ENCODE measurements around the gene GNAQ. TPM values are rescaled to one million over a fixed set of nuclear protein-coding genes. Genes with fewer than 3 reads are reported as not detected.

Gene GNAQ
- total RNA-seq, 1 experiment from 2014 or later: 28.7 TPM

GRCh38 chr9:77738932-77739331, 292.7 kb downstream of the GNAQ start:
- Histone ChIP-seq H3K9me2 (ENCODE audit: insufficient read depth) (no peaks in the 10 kb centered on the region), H3K9me3 (ENCODE audit: control insufficient read depth in 1 of 2, insufficient read depth in 1 of 2, low read depth in 1 of 2, low read length in 2 of 2) (no peaks in the 10 kb centered on the region), H3K79me2 (ENCODE audit: insufficient read depth, low read length) (no peaks in the 10 kb centered on the region), H3K27ac (ENCODE audit: low read depth, low read length) (no peak overlapping the region), H3K4me3 (replicated peaks in 1 of 2; ENCODE audit: low read depth in 1 of 2, low read length in 2 of 2) (no peak overlapping the region), H2AFZ (ENCODE audit: low read depth, low read length, poor library complexity, severe bottlenecking) (no peak overlapping the region), H4K20me1 (ENCODE audit: insufficient read depth) (no peaks in the 10 kb centered on the region), H3K27me3 (ENCODE audit: insufficient read depth, low read length) (no peaks in the 10 kb centered on the region), H3K4me2 (ENCODE audit: low read length) (no peak overlapping the region), H3K4me1 (ENCODE audit: control insufficient read depth in 1 of 2, insufficient read depth in 2 of 2, low read length in 2 of 2) (no peaks in the 10 kb centered on the region), H3K9ac (ENCODE audit: low read length) (no peak overlapping the region), H3K36me3 (ENCODE audit: control insufficient read depth in 1 of 2, insufficient read depth in 2 of 2, low read length in 2 of 2) (no peaks in the 10 kb centered on the region)
- POLR2A ChIA-PET: no interaction called here
- RAD21 ChIA-PET (ENCODE audit: low non-redundant PET in 1 of 2, low total read pairs in 2 of 2, uncharacterized antibody in 2 of 2, unreplicated experiment in 2 of 2): no interaction called here
- DNase-seq (ENCODE audit: low read depth, low spot score) (no peak), ATAC-seq (no peak)
- CTCF ChIA-PET: no interaction called here
- BruUV-seq (replicated peaks): no TSS peak
- no peak for TF ChIP-seq TCF7L2 (IDR thresholded peaks at IDR 0.05; ENCODE audit: borderline replicate concordance, extremely low read depth, insufficient read depth, insufficient read length)
- no peak for TF ChIP-seq RAD21 (IDR thresholded peaks at IDR 0.05; ENCODE audit: low read depth)
- TF ChIP-seq CTCF (IDR thresholded peaks at IDR 0.05 in 2 of 3, conservative IDR thresholded peaks at IDR 0.05 in 1 of 3; ENCODE audit: borderline replicate concordance in 1 of 3, insufficient read depth in 1 of 3, low read depth in 2 of 3, low read length in 2 of 3): no peak
- no peak for TF ChIP-seq FOSL1 (IDR thresholded peaks at IDR 0.05; ENCODE audit: low read depth)
- TF ChIP-seq SP1 (IDR thresholded peaks at IDR 0.05; ENCODE audit: low read depth): no peak
- TF ChIP-seq POLR2A (IDR thresholded peaks at IDR 0.05; ENCODE audit: borderline replicate concordance, extremely low read depth, insufficient read depth, insufficient read length): no peak
- intact Hi-C loops (cut with micrococcal nuclease): no loop called here

- intact Hi-C loops (cut with micrococcal nuclease): no loop called here
- ChIA-PET CTCF (interaction anchor here (1.4 kb wide), 1 partner anchor 16 kb away, joined by 5 read pairs; no protein-coding TSS in a partner anchor), RAD21 (ENCODE audit: low non-redundant PET in 1 of 2, low total read pairs in 2 of 2, uncharacterized antibody in 2 of 2, unreplicated experiment in 2 of 2) (no interaction called here), POLR2A (no interaction called here)
- H3K4me1 ChIP-seq (ENCODE audit: control insufficient read depth in 1 of 2, insufficient read depth in 2 of 2, low read length in 2 of 2): no peaks in the 10 kb centered on the region
- no peak overlapping the region for H3K4me2 ChIP-seq (ENCODE audit: low read length)
- no TSS peak for BruUV-seq (replicated peaks)
- H3K9me3 ChIP-seq (ENCODE audit: control insufficient read depth in 1 of 2, insufficient read depth in 1 of 2, low read depth in 1 of 2, low read length in 2 of 2): no peaks in the 10 kb centered on the region
- H2AFZ ChIP-seq (ENCODE audit: low read depth, low read length, poor library complexity, severe bottlenecking): no peak overlapping the region
- H3K4me3 ChIP-seq (replicated peaks in 1 of 2; ENCODE audit: low read depth in 1 of 2, low read length in 2 of 2): no peak overlapping the region
- H3K27me3 ChIP-seq (ENCODE audit: insufficient read depth, low read length): no peaks in the 10 kb centered on the region
- H4K20me1 ChIP-seq (ENCODE audit: insufficient read depth): no peaks in the 10 kb centered on the region
- TF ChIP-seq SIN3A (IDR thresholded peaks at IDR 0.05; ENCODE audit: low read depth) (no peak), POLR2A (IDR thresholded peaks at IDR 0.05; ENCODE audit: borderline replicate concordance, extremely low read depth, insufficient read depth, insufficient read length) (no peak), RAD21 (IDR thresholded peaks at IDR 0.05; ENCODE audit: low read depth) (no peak), POLR2AphosphoS5 (IDR thresholded peaks at IDR 0.05; ENCODE audit: low read depth, low read length) (no peak), ATF3 (IDR thresholded peaks at IDR 0.05) (no peak), FOSL1 (IDR thresholded peaks at IDR 0.05; ENCODE audit: low read depth) (no peak), JUND (IDR thresholded peaks at IDR 0.05) (no peak), CBX3 (IDR thresholded peaks at IDR 0.05; ENCODE audit: low read depth) (no peak)
- DNase-seq (ENCODE audit: low read depth, low spot score): no peak
- no peak for ATAC-seq
- no peak overlapping the region for H3K27ac ChIP-seq (ENCODE audit: low read depth, low read length)
- no peaks in the 10 kb centered on the region for H3K79me2 ChIP-seq (ENCODE audit: insufficient read depth, low read length)
- no peaks in the 10 kb centered on the region for H3K36me3 ChIP-seq (ENCODE audit: control insufficient read depth in 1 of 2, insufficient read depth in 2 of 2, low read length in 2 of 2)
- no peaks in the 10 kb centered on the region for H3K9me2 ChIP-seq (ENCODE audit: insufficient read depth)
- no peak overlapping the region for H3K9ac ChIP-seq (ENCODE audit: low read length)
Observed at GRCh38 chr9:77735494-77735893, 296.1 kb downstream of the GNAQ start.
